Stomach smooth muscle (tissue), 2 donors: ENCODE measurements around the gene ZSWIM9.

Experiments used
- H3K27ac ChIP-seq: one replicate; pipeline ENCODE4 v1.7.0; 2013; ENCODE audit warnings: mild to moderate bottlenecking, low read length, inconsistent platforms
- H3K27me3 ChIP-seq, 2 donors: one replicate each; pipeline ENCODE4 v1.7.0; 2013; ENCODE audit warnings: low read length in 2 of 2; ENCODE audit not compliant: insufficient read depth in 2 of 2, control insufficient read depth in 1 of 2
- H3K36me3 ChIP-seq, 2 donors: one replicate each; pipeline ENCODE4 v1.7.0; 2013; ENCODE audit warnings: low read length in 2 of 2; ENCODE audit not compliant: control insufficient read depth in 2 of 2, insufficient read depth in 2 of 2
- H3K4me1 ChIP-seq: one replicate; pipeline ENCODE4 v1.7.0; 2013; ENCODE audit warnings: low read length; ENCODE audit not compliant: control insufficient read depth, insufficient read depth
- H3K4me3 ChIP-seq, 2 donors: one replicate each; pipeline ENCODE4 v1.7.0; 2013; ENCODE audit warnings: low read length in 2 of 2
- H3K9ac ChIP-seq, 2 donors: one replicate each; pipeline ENCODE4 v1.7.0; 2013; ENCODE audit warnings: low read length in 2 of 2, mild to moderate bottlenecking in 1 of 2
- H3K9me3 ChIP-seq, 2 donors: one replicate each; pipeline ENCODE4 v1.7.0; 2013; ENCODE audit warnings: low read length in 2 of 2; ENCODE audit not compliant: control insufficient read depth in 2 of 2
- donor health status: healthy.
- donor health status: Pancreatic carcinoma.

The ZSWIM9 gene

DNA sequence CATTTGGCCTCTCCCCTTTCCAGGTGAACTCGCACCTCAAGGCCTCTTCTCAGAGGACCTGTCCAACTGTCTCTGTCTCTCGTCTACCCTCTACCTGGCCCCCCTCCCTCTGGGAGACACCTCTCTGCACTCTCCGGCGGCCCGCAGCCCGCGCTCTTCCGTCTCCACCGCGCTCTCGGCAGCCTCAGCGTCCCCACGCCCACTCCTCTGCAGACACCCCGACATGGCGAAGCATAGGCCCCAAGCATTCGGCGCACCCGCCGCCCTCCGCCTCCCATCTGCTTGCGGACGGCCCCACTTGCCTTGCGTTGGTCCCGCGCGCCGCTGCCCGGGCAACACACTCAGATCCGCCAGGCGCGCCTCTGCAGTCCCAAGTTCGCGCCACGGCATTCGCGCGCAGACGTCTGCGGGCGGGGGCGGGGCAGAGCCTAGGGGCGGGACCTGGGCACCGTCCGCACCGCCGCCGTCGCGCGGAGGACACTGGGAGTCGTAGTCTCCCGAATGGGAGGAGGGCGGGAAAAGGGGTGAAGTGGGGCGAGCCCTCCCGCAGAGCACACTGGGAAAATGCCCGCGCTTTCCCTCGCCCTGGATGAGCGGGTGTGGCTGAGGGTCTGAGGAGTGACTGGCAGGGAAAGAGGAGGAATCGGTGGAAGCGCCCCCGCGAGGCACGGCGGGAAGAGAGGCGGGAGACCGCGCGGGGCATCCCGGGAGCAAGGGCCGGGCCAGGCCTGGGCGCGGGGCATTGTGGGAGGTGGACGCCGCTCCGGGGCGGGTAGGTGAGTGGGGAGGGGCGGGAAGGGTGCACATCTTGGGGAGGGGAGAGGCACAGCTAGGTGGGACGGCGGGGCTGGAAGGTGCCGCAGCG, at the start of gene ZSWIM9, which contains the start of gene LIG1:
Gene ZSWIM9, plus strand, starts transcription at position 742 of the 865 bp plus-strand sequence. CDS start 1,123 bp downstream, outside the sequence.
Gene LIG1, minus strand, starts transcription at position 406 of the 865 bp plus-strand sequence. CDS start 4,778 bp downstream, outside the sequence.
- H3K9ac ChIP-seq, result peak within 1 kb of the TSS; percentile 50 to 87
- H3K27ac ChIP-seq, result peak within 1 kb of the TSS; percentile 71
- H3K9me3 ChIP-seq, result no peaks in the 10 kb centered on the region
- H3K4me1 ChIP-seq, result peaks cover 13% of the 10 kb centered on the region
- H3K36me3 ChIP-seq, result peaks cover 10 to 14% of the 10 kb centered on the region in 2 donors
- H3K27me3 ChIP-seq, result no peaks in the 10 kb centered on the region
- H3K4me3 ChIP-seq, result peak within 1 kb of the TSS; percentile 74 to 87

DNA sequence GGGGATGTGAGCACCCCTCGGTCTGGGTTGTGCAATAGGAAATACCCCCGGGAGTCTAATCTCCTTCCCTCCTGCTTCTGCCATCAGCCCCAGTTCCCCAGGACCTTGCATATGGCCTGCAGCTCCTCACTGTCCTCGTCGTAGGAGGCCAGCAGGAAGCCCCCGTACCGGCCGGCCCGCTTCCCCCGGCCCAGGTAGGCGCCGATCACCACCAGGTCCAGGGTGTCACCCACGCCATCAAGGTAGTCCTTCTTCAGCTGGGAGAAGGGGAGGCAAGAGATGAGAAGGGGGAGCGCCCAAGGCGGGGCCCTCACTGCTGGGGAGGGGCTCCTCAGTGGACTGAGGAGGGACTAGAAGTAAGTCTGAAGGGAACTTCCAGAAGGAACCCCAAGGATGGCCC, 49.4 kb upstream of the ZSWIM9 start:
- Histone ChIP-seq H3K27me3 (no peaks in the 10 kb centered on the region), H3K4me1 (peaks cover 4% of the 10 kb centered on the region), H3K27ac (no peak overlapping the region), H3K9me3 (no peaks in the 10 kb centered on the region), H3K4me3 (no peak overlapping the region), H3K36me3 (no peaks in the 10 kb centered on the region), H3K9ac (no peak overlapping the region)

DNA sequence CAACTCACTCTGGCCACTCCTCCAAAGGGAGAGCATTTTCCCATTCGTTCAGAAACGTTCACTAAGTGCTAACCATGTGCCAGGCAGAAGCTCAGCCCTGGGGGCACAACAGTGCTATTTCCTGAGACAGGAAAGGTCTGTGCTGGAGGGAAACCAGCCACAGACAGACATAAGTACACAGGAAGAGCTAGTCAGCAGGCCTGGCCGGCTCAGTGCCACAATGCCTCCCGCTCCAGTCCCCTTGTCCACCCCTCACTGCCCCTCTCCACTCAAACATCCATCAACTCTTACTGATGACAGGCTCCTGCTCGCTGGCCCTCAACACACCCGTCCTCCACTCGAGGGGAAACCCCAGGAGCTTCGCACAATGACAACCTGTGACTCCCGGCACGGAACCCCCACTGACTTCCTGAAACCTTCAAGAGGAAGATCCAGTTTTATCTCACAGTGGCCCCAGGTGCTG, 48.5 kb upstream of the ZSWIM9 start:
- H3K4me3 ChIP-seq, result no peak overlapping the region
- H3K27ac ChIP-seq, result no peak overlapping the region
- peaks cover 4% of the 10 kb centered on the region for H3K4me1 ChIP-seq
- H3K36me3 ChIP-seq, result no peaks in the 10 kb centered on the region
- H3K27me3 ChIP-seq, result no peaks in the 10 kb centered on the region
- no peaks in the 10 kb centered on the region for H3K9me3 ChIP-seq
- H3K9ac ChIP-seq, result no peak overlapping the region

DNA sequence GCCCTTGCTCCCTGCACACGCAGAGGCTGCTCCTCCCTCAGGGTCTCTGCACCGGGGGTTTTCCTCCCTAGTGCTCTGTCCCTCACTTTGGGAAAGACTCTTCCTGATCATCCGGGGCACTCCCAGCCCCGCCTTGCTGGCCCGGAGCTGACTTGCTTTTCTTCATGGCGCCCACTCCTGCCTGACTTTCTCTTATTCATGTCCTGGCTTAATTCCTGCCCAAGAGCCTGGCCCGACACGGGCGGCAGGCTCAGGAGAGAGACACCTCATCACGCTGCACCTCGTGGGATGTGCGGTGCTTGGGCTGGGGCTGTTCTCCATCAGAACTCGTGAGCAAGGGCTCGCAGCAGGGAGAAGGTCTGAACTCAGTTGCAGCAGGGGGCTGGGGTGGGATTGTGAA, 48.1 kb upstream of the ZSWIM9 start:
- Histone ChIP-seq H3K4me1 (peaks cover 4% of the 10 kb centered on the region), H3K9ac (no peak overlapping the region), H3K9me3 (no peaks in the 10 kb centered on the region), H3K27me3 (no peaks in the 10 kb centered on the region), H3K4me3 (no peak overlapping the region), H3K36me3 (peaks cover 0 to under 1% of the 10 kb centered on the region in 2 donors), H3K27ac (no peak overlapping the region)

DNA sequence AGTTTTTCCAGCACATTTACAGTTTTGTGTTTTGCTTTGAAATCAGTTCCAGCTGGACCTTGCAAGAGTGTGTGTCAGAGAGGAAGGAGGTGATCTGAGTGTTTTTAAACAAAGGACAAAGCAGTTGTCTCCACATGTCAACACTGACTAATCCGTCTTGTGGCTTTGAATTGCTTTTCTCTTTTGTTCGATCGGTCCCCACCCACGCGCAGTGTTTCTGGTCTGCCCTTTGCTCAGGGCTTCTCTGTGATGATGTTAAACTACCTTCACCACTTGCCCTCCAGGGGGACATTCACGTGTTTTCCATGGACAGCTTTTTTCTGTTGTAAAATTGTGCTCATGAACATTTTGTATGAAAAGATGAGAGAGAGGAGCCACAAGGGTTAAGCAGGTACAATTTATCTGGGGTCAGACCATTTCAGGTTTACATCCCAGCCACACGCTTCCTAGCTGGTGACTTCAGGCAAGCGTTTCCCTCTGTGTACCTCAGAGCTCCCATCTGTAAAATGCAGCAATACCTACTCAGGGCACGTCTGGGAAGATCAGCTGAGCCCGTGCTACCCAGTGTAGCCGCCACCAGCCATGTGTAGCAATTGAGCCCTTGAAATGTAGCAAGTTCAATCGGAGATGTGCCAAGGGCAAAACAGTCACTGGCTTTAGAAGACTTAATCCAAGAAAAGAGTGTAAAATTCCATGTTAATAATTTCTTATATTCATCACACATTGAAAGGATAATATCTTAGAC, 46.4 kb upstream of the ZSWIM9 start:
- Histone ChIP-seq H3K36me3 (peaks cover 3 to 5% of the 10 kb centered on the region in 2 donors), H3K27ac (no peak overlapping the region), H3K27me3 (no peaks in the 10 kb centered on the region), H3K4me1 (peaks cover 4% of the 10 kb centered on the region), H3K4me3 (no peak overlapping the region), H3K9me3 (no peaks in the 10 kb centered on the region), H3K9ac (no peak overlapping the region)

DNA sequence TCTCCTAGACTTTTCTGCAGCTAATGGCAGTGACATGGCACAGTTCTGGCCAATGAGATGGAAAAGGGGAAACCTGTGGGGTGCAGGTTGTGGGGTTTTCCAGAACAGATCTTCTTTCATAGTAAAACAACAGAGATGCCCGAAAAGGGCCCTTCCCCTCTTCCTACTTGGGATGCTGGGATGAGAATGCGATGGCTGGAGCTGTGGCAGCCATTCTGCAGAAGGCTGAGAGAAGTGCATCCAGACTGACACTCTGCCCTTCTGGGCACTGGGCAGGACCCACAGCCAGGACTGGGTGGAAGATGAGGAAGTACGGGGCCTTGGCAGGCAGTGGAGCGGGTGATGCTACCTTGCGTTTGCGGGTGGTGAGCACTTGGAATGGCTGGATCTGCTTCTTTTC, 42.9 kb upstream of the ZSWIM9 start:
- Histone ChIP-seq H3K9me3 (no peaks in the 10 kb centered on the region), H3K27me3 (no peaks in the 10 kb centered on the region), H3K9ac (no peak overlapping the region), H3K27ac (no peak overlapping the region), H3K36me3 (peaks cover 3 to 7% of the 10 kb centered on the region in 2 donors), H3K4me1 (no peaks in the 10 kb centered on the region), H3K4me3 (no peak overlapping the region)

DNA sequence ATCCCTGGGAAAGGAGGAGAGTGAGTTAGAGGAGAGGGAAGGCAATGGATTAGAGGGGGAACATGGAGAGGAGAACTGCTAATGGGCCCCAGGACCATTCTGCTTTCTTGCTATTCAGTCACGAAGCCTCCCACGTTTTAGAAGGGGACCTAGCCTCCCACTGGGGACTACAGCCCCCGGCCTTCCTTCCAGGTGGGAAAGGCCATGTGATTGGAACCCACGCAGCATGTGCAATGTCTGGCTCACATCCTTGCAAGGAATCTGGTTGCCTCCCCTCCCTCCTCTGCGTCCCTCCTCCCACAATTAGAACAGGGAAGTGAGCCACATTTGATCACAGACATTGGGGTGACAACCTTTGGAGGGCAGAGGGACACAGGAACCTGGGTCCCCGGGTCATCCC, 37.4 kb upstream of the ZSWIM9 start:
- H3K9me3 ChIP-seq, result no peaks in the 10 kb centered on the region
- H3K27ac ChIP-seq, result no peak overlapping the region
- H3K36me3 ChIP-seq, result peaks cover 0 to 2% of the 10 kb centered on the region in 2 donors
- H3K4me1 ChIP-seq, result no peaks in the 10 kb centered on the region
- no peaks in the 10 kb centered on the region for H3K27me3 ChIP-seq
- no peak overlapping the region for H3K9ac ChIP-seq
- no peak overlapping the region for H3K4me3 ChIP-seq

DNA sequence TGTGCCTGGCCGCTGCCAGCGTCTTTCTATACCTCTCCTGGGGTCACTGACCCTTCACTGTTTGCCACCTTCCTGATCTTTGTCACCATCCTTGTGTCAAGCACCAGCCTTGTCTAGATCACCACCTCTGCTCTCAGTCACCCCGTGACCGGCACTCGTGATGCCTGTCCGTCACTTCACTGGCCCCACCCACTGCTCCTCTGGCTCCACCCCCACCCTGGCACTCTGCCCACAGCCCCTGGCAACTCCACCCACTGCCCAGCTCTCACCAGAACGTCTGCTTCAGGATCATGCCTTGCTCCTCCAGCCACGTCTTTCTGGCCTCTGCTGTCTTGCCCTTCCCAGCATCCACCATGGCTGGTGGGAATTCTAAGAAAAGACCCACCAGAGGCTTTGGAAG, 35.1 kb upstream of the ZSWIM9 start:
- Histone ChIP-seq H3K9me3 (no peaks in the 10 kb centered on the region), H3K4me3 (no peak overlapping the region), H3K27me3 (no peaks in the 10 kb centered on the region), H3K4me1 (no peaks in the 10 kb centered on the region), H3K27ac (no peak overlapping the region), H3K9ac (no peak overlapping the region), H3K36me3 (peaks cover 0 to 2% of the 10 kb centered on the region in 2 donors)

DNA sequence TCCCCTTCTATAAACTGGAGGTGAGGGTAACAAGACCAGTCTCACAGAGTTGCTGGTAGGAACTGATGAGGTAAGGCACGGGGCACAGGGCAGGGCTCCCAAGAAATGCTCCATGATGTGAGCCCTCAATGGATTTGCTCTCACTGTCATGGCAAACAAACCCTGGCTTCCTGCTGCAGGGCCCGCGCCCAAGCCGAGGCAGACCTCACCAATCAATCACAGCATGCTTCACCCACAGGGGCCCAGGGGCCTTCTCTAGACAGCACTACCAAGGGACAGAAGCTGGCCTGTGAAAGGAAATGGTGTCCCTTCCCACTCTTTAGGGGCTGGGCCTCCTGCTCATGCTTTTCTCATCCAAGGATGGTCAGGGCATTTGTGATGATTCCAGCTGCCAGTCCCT, 33.9 kb upstream of the ZSWIM9 start:
- Histone ChIP-seq H3K4me1 (no peaks in the 10 kb centered on the region), H3K9ac (no peak overlapping the region), H3K4me3 (no peak overlapping the region), H3K9me3 (no peaks in the 10 kb centered on the region), H3K27me3 (no peaks in the 10 kb centered on the region), H3K36me3 (no peaks in the 10 kb centered on the region), H3K27ac (no peak overlapping the region)

DNA sequence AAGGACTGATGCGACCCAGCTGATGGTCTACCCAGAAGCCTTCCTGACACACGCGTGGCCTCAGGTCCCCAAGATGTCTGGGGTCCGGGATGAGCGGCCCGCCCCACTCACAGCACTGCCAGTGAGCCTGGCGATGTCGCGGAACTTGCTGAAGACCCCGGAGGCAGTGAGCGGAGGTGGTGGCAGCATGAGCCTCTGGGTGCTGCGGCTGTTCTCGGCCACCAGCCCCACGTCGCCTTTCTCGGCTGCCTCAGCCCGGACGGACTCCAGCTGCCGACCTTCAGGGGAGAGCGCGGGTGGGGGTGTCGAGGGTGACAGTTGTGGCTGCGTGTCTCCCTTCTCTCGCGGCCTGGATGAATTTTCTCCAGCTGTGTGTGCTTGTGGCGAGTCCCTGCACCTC, 33.1 kb upstream of the ZSWIM9 start:
- H3K4me1 ChIP-seq, result no peaks in the 10 kb centered on the region
- H3K36me3 ChIP-seq, result no peaks in the 10 kb centered on the region
- no peaks in the 10 kb centered on the region for H3K9me3 ChIP-seq
- H3K27me3 ChIP-seq, result no peaks in the 10 kb centered on the region
- no peak overlapping the region for H3K9ac ChIP-seq
- H3K27ac ChIP-seq, result no peak overlapping the region
- no peak overlapping the region for H3K4me3 ChIP-seq
